Nasal cavity respiratory epithelium epithelial cell of viscerocranial mucosa (primary cell): ENCODE data around the gene DRICH1. TPM values are rescaled to one million over a fixed set of nuclear protein-coding genes. Genes with fewer than 3 reads are reported as not detected.

Source experiments
- total RNA-seq: library from RNA; depleted of rRNA; stranded (reverse); fragments of >200 nt; gene quantifications from 2 replicates; pipeline ENCODE4 v1.2.3, GENCODE V29; 2014

DRICH1 gene
- total RNA-seq = 0.43 TPM in 1 of 2 replicates, not detected in the other

GRCh38 chr22:23632178-23632577 is at the start of gene DRICH1:
Gene DRICH1 (minus strand): TSS chr22:23632321. CDS start chr22:23632023, 298 bp downstream.

GRCh38 chr22:23579870-23580575 is 52.1 kb downstream of the DRICH1 start, which contains the start of gene IGLL1:
Gene IGLL1 (minus strand): TSS chr22:23580290. CDS start chr22:23580190, 100 bp downstream.

Other genes with a start within 250 kb of the DRICH1 start
- not detected in 2 replicates for gene IGLL1, start 52.0 kb downstream of the DRICH1 start, total RNA-seq
- not detected in 2 replicates for gene RGL4, start 58.7 kb upstream of the DRICH1 start, total RNA-seq
- gene ZNF70, start 118.8 kb upstream of the DRICH1 start, total RNA-seq = 1.7 and 2.9 TPM in 2 replicates
- not detected in 2 replicates for gene VPREB3, start 122.1 kb upstream of the DRICH1 start, total RNA-seq
- gene C22orf15, start 130.7 kb upstream of the DRICH1 start, total RNA-seq = not detected in 2 replicates
- gene CHCHD10, start 135.7 kb upstream of the DRICH1 start, total RNA-seq = 10.6 and 29.6 TPM in 2 replicates
- gene MMP11, start 140.5 kb upstream of the DRICH1 start, total RNA-seq = 0.34 and 0.93 TPM in 2 replicates
- 30.4 and 39.5 TPM in 2 replicates for gene SMARCB1, start 154.6 kb upstream of the DRICH1 start, total RNA-seq
- gene DERL3, start 206.7 kb upstream of the DRICH1 start, total RNA-seq = under 0.01 and 0.07 TPM in 2 replicates
- 6.2 and 10.0 TPM in 2 replicates for gene SLC2A11, start 225.6 kb upstream of the DRICH1 start, total RNA-seq